Panc1 (cell line): Measurements from ENCODE around the gene RMDN3. TPM values are rescaled to one million over a fixed set of nuclear protein-coding genes. Genes with fewer than 3 reads are reported as not detected.
A peak's percentile ranks its signal among the peaks of the same experiment; 100 is the strongest.

ENCODE experiments used
- ATAC-seq: fragments of 200-7000 bp; cut with Tn5 transposase; 2 replicates; pipeline ENCODE4 v1.9.1; 2020; ENCODE audit warnings: mild to moderate bottlenecking, moderate library complexity
- BruUV-seq: library from RNA; stranded (reverse); fragments of 400-500 nt; replicated peaks from 2 replicates; lab custom pipeline; 2021; lab: Mats Ljungman, UMichigan
- CTCF ChIA-PET: fragments of 300-600 bp; sonication (Branson Sonifier 250); formaldehyde crosslinking; loops from one replicate; lab custom pipeline; 2022; ENCODE audit warnings: antibody characterized with exemption; lab: Charles Lee
- POLR2A ChIA-PET: fragments of 300-600 bp; sonication (Branson Sonifier 250); formaldehyde crosslinking; loops from one replicate; lab custom pipeline; 2022; ENCODE audit warnings: antibody characterized with exemption; lab: Charles Lee
- DNase-seq: peaks from one replicate; pipeline ENCODE4 v3.0.0-alpha.2; 2010; ENCODE audit warnings: low read depth, low spot score
- H3K27ac ChIP-seq: 2 replicates; pipeline ENCODE4 v1.5.1; 2011; ENCODE audit warnings: mild to moderate bottlenecking, low read length, inconsistent platforms
- H3K27me3 ChIP-seq: fragments of 200-500 bp; sonication (Bioruptor generic); 2 replicates; pipeline ENCODE4 v1.6.0; 2014; ENCODE audit warnings: low read length, inconsistent platforms; ENCODE audit not compliant: control insufficient read depth, insufficient read depth
- H3K36me3 ChIP-seq: fragments of 200-500 bp; sonication (Bioruptor generic); 2 replicates; pipeline ENCODE4 v1.5.1; 2014; ENCODE audit warnings: inconsistent platforms, mild to moderate bottlenecking, low read length, moderate library complexity; ENCODE audit not compliant: control insufficient read depth, insufficient read depth
- H3K4me1 ChIP-seq: 2 replicates; pipeline ENCODE4 v1.5.1; 2011; ENCODE audit warnings: inconsistent platforms, mild to moderate bottlenecking, low read length, moderate library complexity; ENCODE audit not compliant: control insufficient read depth, insufficient read depth
- H3K4me3 ChIP-seq, 2 experiments: 2 replicates each; pipeline ENCODE4 v1.5.1; 2011 to 2012; ENCODE audit warnings: low read depth in 2 of 2, low read length in 2 of 2, mild to moderate bottlenecking in 2 of 2, inconsistent platforms in 1 of 2, moderate library complexity in 1 of 2
- H3K9me3 ChIP-seq: fragments of 200-500 bp; sonication (Bioruptor generic); 2 replicates; pipeline ENCODE4 v1.5.1; 2014; ENCODE audit warnings: low read depth, mild to moderate bottlenecking, inconsistent platforms, low read length, moderate library complexity; ENCODE audit not compliant: control insufficient read depth, insufficient read depth
- CTCF ChIP-seq: fragments of 450-650 bp; IDR thresholded peaks from 2 replicates; pipeline ENCODE4 v1.5.1; 2017; ENCODE audit warnings: mild to moderate bottlenecking
- POLR2AphosphoS5 ChIP-seq: IDR thresholded peaks from 2 replicates; pipeline ENCODE4 v1.6.1; 2012; ENCODE audit warnings: mild to moderate bottlenecking, low read depth, low read length, moderate library complexity
- SIN3A ChIP-seq: IDR thresholded peaks from 2 replicates; pipeline ENCODE4 v1.6.1; 2012; ENCODE audit warnings: low read depth, mild to moderate bottlenecking, low read length, moderate library complexity, borderline replicate concordance; ENCODE audit not compliant: insufficient read depth
- TCF7L2 ChIP-seq: IDR thresholded peaks from 2 replicates; pipeline ENCODE4 v1.6.1; 2011; ENCODE audit warnings: mild to moderate bottlenecking, low read depth, low read length, inconsistent platforms
- in situ Hi-C: cut with HindIII; loops from 2 replicates; pipeline ENCODE4 v1.10.0; 2016; ENCODE audit warnings: low sequenced_read_pairs, low pct_unique_long_range_greater_than_20kb
- intact Hi-C: fragments of 100-400 bp; cut with micrococcal nuclease; formaldehyde crosslinking; loops from one replicate; pipeline ENCODE4 v1.10.0; 2022; ENCODE audit not compliant: unreplicated experiment
- total RNA-seq: library from RNA; stranded (reverse); gene quantifications from one replicate; pipeline ENCODE4 v1.2.1, GENCODE V29; 2021; ENCODE audit not compliant: unreplicated experiment

RMDN3 gene
- total RNA-seq, 1 experiment from 2014 or later: 33.2 TPM

GRCh38 chr15:40766194-40766815 is 11.3 kb upstream of the RMDN3 start:
- no peaks in the 10 kb centered on the region for H3K27me3 ChIP-seq
- TF ChIP-seq CTCF: no peak
- TF ChIP-seq TCF7L2: no peak
- no peak for TF ChIP-seq SIN3A
- ATAC-seq: no peak
- intact Hi-C loops: no loop called here
- H3K36me3 ChIP-seq: no peaks in the 10 kb centered on the region
- no peaks in the 10 kb centered on the region for H3K9me3 ChIP-seq
- H3K27ac ChIP-seq: peak overlapping the region; percentile 62
- in situ Hi-C loops: no loop called here
- no peak for DNase-seq
- no TSS peak for BruUV-seq
- CTCF ChIA-PET: interaction anchor here (1.0 to 1.1 kb wide), 2 partner anchors 16 to 92 kb away, joined by 3 to 4 read pairs; no protein-coding TSS in a partner anchor
- POLR2A ChIA-PET: no interaction called here
- no peak overlapping the region for H3K4me3 ChIP-seq
- peaks cover 45% of the 10 kb centered on the region for H3K4me1 ChIP-seq

- Histone ChIP-seq H3K27ac (peak overlapping the region; percentile 88), H3K4me3 (peak overlapping the region; percentile 56 to 77), H3K9me3 (no peaks in the 10 kb centered on the region), H3K4me1 (peaks cover 42% of the 10 kb centered on the region), H3K36me3 (no peaks in the 10 kb centered on the region), H3K27me3 (no peaks in the 10 kb centered on the region)
- CTCF ChIA-PET: interaction anchor here (1.2 kb wide), 1 partner anchor 127 kb away, joined by 4 read pairs; no protein-coding TSS in a partner anchor
- POLR2A ChIA-PET: no interaction called here
- BruUV-seq: no TSS peak
- intact Hi-C loops (no loop called here), in situ Hi-C loops (no loop called here)
- TF ChIP-seq SIN3A: no peak
- TF ChIP-seq TCF7L2: no peak
- DNase-seq (no peak), ATAC-seq (no peak)
These were observed 9.6 kb upstream of the RMDN3 start for GRCh38 chr15:40764629-40765103.

- POLR2A ChIA-PET: interaction anchor here (1.0 kb wide), 1 partner anchor 131 kb away, joined by 3 read pairs; no protein-coding TSS in a partner anchor
- DNase-seq: no peak
- TF ChIP-seq CTCF: no peak
- TF ChIP-seq POLR2AphosphoS5: peak; percentile 47; the same call in 1 of the 2 replicates
- TF ChIP-seq TCF7L2: peak; percentile 32; the same call in 1 of the 2 replicates
- Histone ChIP-seq H3K27ac (peak within 1 kb of the TSS; percentile 88), H3K4me1 (peaks cover 37% of the 10 kb centered on the region), H3K36me3 (no peaks in the 10 kb centered on the region), H3K4me3 (peak within 1 kb of the TSS; percentile 56 to 77), H3K9me3 (no peaks in the 10 kb centered on the region), H3K27me3 (no peaks in the 10 kb centered on the region)
- intact Hi-C loops: no loop called here
- CTCF ChIA-PET: interaction anchor here (1.2 to 1.7 kb wide), 2 partner anchors 17 to 128 kb away, joined by 4 to 5 read pairs; no protein-coding TSS in a partner anchor
- in situ Hi-C loops: no loop called here
- ATAC-seq: peak; percentile 85
- BruUV-seq: no TSS peak
These were observed 9.0 kb upstream of the RMDN3 start, which contains the start of gene GCHFR for GRCh38 chr15:40763801-40764628. Gene GCHFR, plus strand, starts transcription at chr15:40764068. Its CDS starts 113 bp downstream, at chr15:40764181.
